ENCODE measurements around the gene SMIM22.

The SMIM22 gene

GRCh38 chr16:4826526-4826925, 31.4 kb downstream of the SMIM22 start:
- TF ChIP-seq, protein P1, sequence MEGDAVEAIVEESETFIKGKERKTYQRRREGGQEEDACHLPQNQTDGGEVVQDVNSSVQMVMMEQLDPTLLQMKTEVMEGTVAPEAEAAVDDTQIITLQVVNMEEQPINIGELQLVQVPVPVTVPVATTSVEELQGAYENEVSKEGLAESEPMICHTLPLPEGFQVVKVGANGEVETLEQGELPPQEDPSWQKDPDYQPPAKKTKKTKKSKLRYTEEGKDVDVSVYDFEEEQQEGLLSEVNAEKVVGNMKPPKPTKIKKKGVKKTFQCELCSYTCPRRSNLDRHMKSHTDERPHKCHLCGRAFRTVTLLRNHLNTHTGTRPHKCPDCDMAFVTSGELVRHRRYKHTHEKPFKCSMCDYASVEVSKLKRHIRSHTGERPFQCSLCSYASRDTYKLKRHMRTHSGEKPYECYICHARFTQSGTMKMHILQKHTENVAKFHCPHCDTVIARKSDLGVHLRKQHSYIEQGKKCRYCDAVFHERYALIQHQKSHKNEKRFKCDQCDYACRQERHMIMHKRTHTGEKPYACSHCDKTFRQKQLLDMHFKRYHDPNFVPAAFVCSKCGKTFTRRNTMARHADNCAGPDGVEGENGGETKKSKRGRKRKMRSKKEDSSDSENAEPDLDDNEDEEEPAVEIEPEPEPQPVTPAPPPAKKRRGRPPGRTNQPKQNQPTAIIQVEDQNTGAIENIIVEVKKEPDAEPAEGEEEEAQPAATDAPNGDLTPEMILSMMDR (IDR thresholded peaks at IDR 0.05; ENCODE audit: low read depth, low read length) = no peak
- H3K36me3 ChIP-seq = peaks cover 90% of the 10 kb centered on the region
- peak overlapping the region; percentile 72 for H3K27ac ChIP-seq
- H3K4me3 ChIP-seq (ENCODE audit: low read depth, low read length) = no peak overlapping the region
- no peaks in the 10 kb centered on the region for H3K27me3 ChIP-seq (ENCODE audit: insufficient read depth, low read depth, severe bottlenecking)
- no peaks in the 10 kb centered on the region for H3K9me3 ChIP-seq (ENCODE audit: severe bottlenecking)
- DNase-seq = no peak

GRCh38 chr16:4826980-4827379, 31.8 kb downstream of the SMIM22 start:
- Histone ChIP-seq H3K27me3 (ENCODE audit: insufficient read depth, low read depth, severe bottlenecking) (no peaks in the 10 kb centered on the region), H3K27ac (peak overlapping the region; percentile 28), H3K9me3 (ENCODE audit: severe bottlenecking) (no peaks in the 10 kb centered on the region), H3K36me3 (peaks cover 90% of the 10 kb centered on the region), H3K4me3 (ENCODE audit: low read depth, low read length) (no peak overlapping the region)
- TF ChIP-seq, protein P1 (IDR thresholded peaks at IDR 0.05; ENCODE audit: low read depth, low read length) = no peak
- DNase-seq = no peak

GRCh38 chr16:4828567-4829321, 33.6 kb downstream of the SMIM22 start:
- Histone ChIP-seq H3K27me3 (ENCODE audit: insufficient read depth, low read depth, severe bottlenecking) (no peaks in the 10 kb centered on the region), H3K36me3 (peaks cover 86% of the 10 kb centered on the region), H3K9me3 (ENCODE audit: severe bottlenecking) (no peaks in the 10 kb centered on the region), H3K4me3 (ENCODE audit: low read depth, low read length) (no peak overlapping the region), H3K27ac (no peak overlapping the region)
- no peak for DNase-seq
- TF ChIP-seq, protein P1 (IDR thresholded peaks at IDR 0.05; ENCODE audit: low read depth, low read length) = no peak

DNA sequence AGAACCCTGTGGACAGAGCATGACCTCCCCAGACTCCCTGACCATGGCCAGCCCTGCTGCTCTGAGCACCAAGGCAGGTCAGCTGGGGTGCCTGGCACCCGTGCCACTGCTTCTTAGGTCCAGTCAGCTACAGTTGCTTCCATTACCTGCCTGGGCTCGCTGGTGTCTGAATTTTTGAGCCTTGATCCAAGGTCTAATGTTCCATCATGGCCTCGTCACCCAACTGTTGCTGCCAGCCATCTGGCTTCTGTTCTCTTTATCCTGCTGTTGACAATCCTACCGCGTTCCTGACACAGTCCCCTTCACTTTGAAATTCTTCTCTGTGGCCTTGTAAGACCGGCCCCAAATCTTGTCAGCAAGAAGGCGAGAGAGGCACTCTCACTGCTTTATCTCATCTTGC, 35.2 kb downstream of the SMIM22 start:
- H3K27me3 ChIP-seq (ENCODE audit: insufficient read depth, low read depth, severe bottlenecking) = no peaks in the 10 kb centered on the region
- H3K36me3 ChIP-seq = peaks cover 89% of the 10 kb centered on the region
- TF ChIP-seq, protein P1 (IDR thresholded peaks at IDR 0.05; ENCODE audit: low read depth, low read length) = no peak
- H3K27ac ChIP-seq = peak overlapping the region; percentile 62
- DNase-seq = peak; percentile 26
- no peaks in the 10 kb centered on the region for H3K9me3 ChIP-seq (ENCODE audit: severe bottlenecking)
- no peak overlapping the region for H3K4me3 ChIP-seq (ENCODE audit: low read depth, low read length)

GRCh38 chr16:4831616-4832015, 36.4 kb downstream of the SMIM22 start:
- TF ChIP-seq, protein P1 (IDR thresholded peaks at IDR 0.05; ENCODE audit: low read depth, low read length) = no peak
- no peak overlapping the region for H3K27ac ChIP-seq
- no peaks in the 10 kb centered on the region for H3K27me3 ChIP-seq (ENCODE audit: insufficient read depth, low read depth, severe bottlenecking)
- DNase-seq = no peak
- peaks cover 86% of the 10 kb centered on the region for H3K36me3 ChIP-seq
- no peaks in the 10 kb centered on the region for H3K9me3 ChIP-seq (ENCODE audit: severe bottlenecking)
- no peak overlapping the region for H3K4me3 ChIP-seq (ENCODE audit: low read depth, low read length)
